MM.1S (cell line): ENCODE results near the gene ZNF568.

Source experiments
- DNase-seq: peaks from one replicate; pipeline ENCODE4 v3.0.0-alpha.2; 2015
- H2AFZ ChIP-seq: fragments of 300-600 bp; sonication (generic); 2 replicates; pipeline ENCODE4 v1.6.0; 2016; ENCODE audit warnings: antibody characterized with exemption, low read length
- H3F3A ChIP-seq: fragments of 300-600 bp; sonication (generic); 2 replicates; pipeline ENCODE4 v1.6.1; 2016; ENCODE audit warnings: mild to moderate bottlenecking, antibody characterized with exemption, low read length, moderate library complexity, mixed read lengths; ENCODE audit not compliant: insufficient read depth
- H3K27ac ChIP-seq: fragments of 300-600 bp; sonication (generic); 2 replicates; pipeline ENCODE4 v1.5.1; 2016; ENCODE audit warnings: mild to moderate bottlenecking, low read length
- H3K27me3 ChIP-seq: fragments of 300-600 bp; sonication (generic); replicated peaks from 2 replicates; pipeline ENCODE4 v1.6.0; 2016; ENCODE audit warnings: low read length; ENCODE audit not compliant: insufficient read depth
- H3K36me3 ChIP-seq: fragments of 300-600 bp; sonication (generic); replicated peaks from 2 replicates; pipeline ENCODE4 v1.6.1; 2016; ENCODE audit warnings: mild to moderate bottlenecking, low read length, mixed read lengths; ENCODE audit not compliant: insufficient read depth
- H3K4me1 ChIP-seq: fragments of 300-600 bp; sonication (generic); 2 replicates; pipeline ENCODE4 v1.6.1; 2016; ENCODE audit warnings: low read length, mixed read lengths
- H3K4me2 ChIP-seq: fragments of 300-600 bp; sonication (generic); 2 replicates; pipeline ENCODE4 v1.6.0; 2016; ENCODE audit warnings: low read depth, low read length
- H3K4me3 ChIP-seq: fragments of 300-600 bp; sonication (generic); 2 replicates; pipeline ENCODE4 v1.5.1; 2016; ENCODE audit warnings: low read length, mixed read lengths
- H3K79me2 ChIP-seq: fragments of 300-600 bp; sonication (generic); 2 replicates; pipeline ENCODE4 v1.6.1; 2016; ENCODE audit warnings: mixed run types, low read length, mixed read lengths
- H3K9ac ChIP-seq: fragments of 300-600 bp; sonication (generic); 2 replicates; pipeline ENCODE4 v1.6.1; 2016; ENCODE audit warnings: low read length, mixed read lengths
- H3K9me2 ChIP-seq: fragments of 300-600 bp; sonication (generic); replicated peaks from 2 replicates; pipeline ENCODE4 v1.6.1; 2016; ENCODE audit warnings: mild to moderate bottlenecking, low read length, mixed read lengths; ENCODE audit not compliant: insufficient read depth
- H3K9me3 ChIP-seq: fragments of 300-600 bp; sonication (generic); replicated peaks from 2 replicates; pipeline ENCODE4 v1.6.1; 2016; ENCODE audit warnings: mild to moderate bottlenecking, low read length, mixed read lengths; ENCODE audit not compliant: insufficient read depth
- H4K20me1 ChIP-seq: fragments of 300-600 bp; sonication (generic); 2 replicates; pipeline ENCODE4 v1.6.1; 2016; ENCODE audit warnings: mild to moderate bottlenecking, low read length, moderate library complexity, mixed read lengths; ENCODE audit not compliant: insufficient read depth
- CTCF ChIP-seq: fragments of 300-600 bp; sonication (generic); IDR thresholded peaks from 2 replicates; pipeline ENCODE4 v1.5.1; 2016; ENCODE audit warnings: antibody characterized with exemption, low read length, mixed read lengths
- EZH2 ChIP-seq: fragments of 300-600 bp; sonication (generic); optimal IDR thresholded peaks from 2 replicates; pipeline ENCODE3; 2017; ENCODE audit warnings: low read depth, mild to moderate bottlenecking, antibody characterized with exemption, low read length, mixed read lengths
- EZH2phosphoT487 ChIP-seq: fragments of 300-600 bp; sonication (generic); IDR thresholded peaks from 2 replicates; pipeline ENCODE4 v1.6.1; 2018; ENCODE audit warnings: antibody characterized with exemption, low read length

The ZNF568 gene

GRCh38 chr19:37009871-37010270, 93.7 kb downstream of the ZNF568 start:
- no peaks in the 10 kb centered on the region for H3K9me2 ChIP-seq
- no peaks in the 10 kb centered on the region for H3K27me3 ChIP-seq
- no peak overlapping the region for H3K4me3 ChIP-seq
- H3F3A ChIP-seq = no peaks in the 10 kb centered on the region
- DNase-seq = no peak
- H3K9me3 ChIP-seq = no peaks in the 10 kb centered on the region
- no peaks in the 10 kb centered on the region for H3K79me2 ChIP-seq
- H3K9ac ChIP-seq = no peak overlapping the region
- H3K4me2 ChIP-seq = no peak overlapping the region
- H4K20me1 ChIP-seq = no peaks in the 10 kb centered on the region
- no peak for TF ChIP-seq CTCF
- no peak for TF ChIP-seq EZH2phosphoT487
- TF ChIP-seq EZH2 = no peak
- H3K27ac ChIP-seq = no peak overlapping the region
- H3K4me1 ChIP-seq = no peaks in the 10 kb centered on the region
- H2AFZ ChIP-seq = no peak overlapping the region
- no peaks in the 10 kb centered on the region for H3K36me3 ChIP-seq

GRCh38 chr19:37012093-37012745, 96.1 kb downstream of the ZNF568 start:
- DNase-seq = no peak
- Histone ChIP-seq H3K9me2 (no peaks in the 10 kb centered on the region), H3K27me3 (no peaks in the 10 kb centered on the region), H3F3A (no peaks in the 10 kb centered on the region), H3K9ac (no peak overlapping the region), H3K27ac (no peak overlapping the region), H3K4me1 (no peaks in the 10 kb centered on the region), H3K4me2 (no peak overlapping the region), H3K4me3 (no peak overlapping the region), H2AFZ (no peak overlapping the region), H3K9me3 (no peaks in the 10 kb centered on the region), H4K20me1 (no peaks in the 10 kb centered on the region), H3K79me2 (no peaks in the 10 kb centered on the region), H3K36me3 (no peaks in the 10 kb centered on the region)
- TF ChIP-seq EZH2 = no peak
- no peak for TF ChIP-seq CTCF
- TF ChIP-seq EZH2phosphoT487 = no peak

- H4K20me1 ChIP-seq = no peaks in the 10 kb centered on the region
- no peak overlapping the region for H3K27ac ChIP-seq
- no peaks in the 10 kb centered on the region for H3K79me2 ChIP-seq
- no peak for DNase-seq
- H3K9me2 ChIP-seq = no peaks in the 10 kb centered on the region
- no peaks in the 10 kb centered on the region for H3F3A ChIP-seq
- H3K9me3 ChIP-seq = no peaks in the 10 kb centered on the region
- no peak overlapping the region for H2AFZ ChIP-seq
- H3K4me1 ChIP-seq = no peaks in the 10 kb centered on the region
- TF ChIP-seq EZH2 (no peak), CTCF (no peak), EZH2phosphoT487 (no peak)
- no peaks in the 10 kb centered on the region for H3K27me3 ChIP-seq
- H3K9ac ChIP-seq = no peak overlapping the region
- H3K4me2 ChIP-seq = no peak overlapping the region
- no peak overlapping the region for H3K4me3 ChIP-seq
- no peaks in the 10 kb centered on the region for H3K36me3 ChIP-seq
Measured at GRCh38 chr19:37014456-37014855, 98.3 kb downstream of the ZNF568 start.
